H1 (cell line): ENCODE data around the gene GPANK1. TPM values are rescaled to one million over a fixed set of nuclear protein-coding genes. Genes with fewer than 3 reads are reported as not detected.

Experiments
- CHD1 ChIP-seq: IDR thresholded peaks from 2 replicates; pipeline ENCODE4 v1.6.1; 2012; ENCODE audit warnings: low read depth, low read length, improper control_type of control experiment
- EZH2 ChIP-seq: fragments of 200-600 bp; sonication (generic); IDR thresholded peaks from 2 replicates; pipeline ENCODE4 v1.7.1; 2012; ENCODE audit warnings: low read depth, mild to moderate bottlenecking, moderate library complexity, low read length, inconsistent platforms; ENCODE audit not compliant: severe bottlenecking
- HDAC2 ChIP-seq, 2 experiments: fragments of 300-600 bp in 1 of 2; sonication (generic) in 1 of 2; IDR thresholded peaks; 2 replicates each; pipeline ENCODE4 v1.6.1; 2011 to 2012; ENCODE audit warnings: low read depth in 2 of 2, low read length in 2 of 2, mild to moderate bottlenecking in 2 of 2, moderate library complexity in 2 of 2, borderline replicate concordance in 1 of 2, inconsistent platforms in 1 of 2
- NRF1 ChIP-seq: IDR thresholded peaks from 2 replicates; pipeline ENCODE4 v1.6.1; 2011; ENCODE audit warnings: mild to moderate bottlenecking, low read depth, low read length, improper control_type of control experiment
- POLR2AphosphoS5 ChIP-seq: IDR thresholded peaks from 2 replicates; pipeline ENCODE4 v1.6.1; 2011; ENCODE audit warnings: low read depth, low read length
- RBBP5 ChIP-seq: IDR thresholded peaks from 2 replicates; pipeline ENCODE4 v1.7.1; 2012; ENCODE audit warnings: low read depth, mild to moderate bottlenecking, inconsistent platforms, low read length, moderate library complexity, borderline replicate concordance
- ZNF274 ChIP-seq: IDR thresholded peaks from 2 replicates; pipeline ENCODE4 v1.7.0; 2012; ENCODE audit warnings: low read length, borderline replicate concordance; ENCODE audit errors: extremely low read depth
- polyA plus RNA-seq, 7 experiments: library from polyadenylated mRNA; depleted of rRNA in 3 of 7; stranded (reverse) in 5 of 7; unstranded in 2 of 7; fragments of >200 nt in 5 of 7; fragments of 200-250 nt in 2 of 7; gene quantifications; 1 replicate in 5 of 7; 2 replicates in 1 of 7; 4 replicates in 1 of 7; pipeline versions ENCODE4 v1.2.1 to v1.2.3, GENCODE V29; 2011 to 2013; ENCODE audit warnings: missing spikeins in 2 of 7, mixed read lengths in 2 of 7
- total RNA-seq: library from RNA; stranded (reverse); fragmentation: NEBNext Ultra II Directional; extraction: Animal tissue kit (Norgen Biotek cat#: 25700); gene quantifications from 2 replicates; pipeline ENCODE4 v1.2.1, GENCODE V29; 2021
- TF ChIP-seq, protein P1 (sequence below): IDR thresholded peaks from 2 replicates; pipeline ENCODE4 v1.6.1; 2012; ENCODE audit warnings: inconsistent platforms

The GPANK1 gene
- total and polyA plus RNA-seq, 2 of the 8 experiments (the other 6 are each of a cell fraction or from before 2014, with no cell fraction given), result 24.5 to 30.2 TPM

DNA sequence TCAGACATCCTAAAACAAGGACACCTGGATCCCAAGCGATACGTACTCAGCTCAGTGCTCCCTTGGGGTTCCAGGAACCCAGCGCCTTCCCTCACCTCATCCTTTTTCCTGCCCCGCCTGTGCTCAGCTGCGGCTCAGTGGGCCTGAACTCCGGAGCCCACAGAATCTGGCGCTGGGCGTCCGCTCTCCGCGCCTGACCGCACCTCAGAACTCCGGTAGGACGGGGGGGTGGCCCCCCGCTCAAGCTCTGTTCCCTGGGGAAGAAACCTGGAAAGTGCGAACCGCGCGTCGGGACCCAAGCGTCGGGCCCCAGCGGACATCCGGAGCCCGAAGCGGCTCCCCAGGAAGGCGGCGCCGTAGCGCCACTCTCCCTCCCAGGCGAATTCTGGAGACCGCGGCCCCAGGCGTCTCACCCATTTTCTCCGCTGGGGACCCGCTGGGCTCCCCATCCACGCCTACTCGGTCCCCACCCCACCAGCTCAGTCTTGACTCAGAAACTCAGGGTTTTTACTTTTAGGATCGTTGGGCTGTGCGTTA lies 16.4 kb upstream of the GPANK1 start (continued):
- TF ChIP-seq POLR2AphosphoS5 (no peak), CHD1 (no peak), NRF1 (no peak), EZH2 (peak; percentile 52), HDAC2 (IDR thresholded peaks at IDR 0.05; ENCODE audit: borderline replicate concordance in 1 of 2, low read depth in 2 of 2, low read length in 2 of 2) (0 out of 4 replicates have a peak, but pooled peaks of 1 of the 2 experiments have one; percentile 20), ZNF274 (no peak), RBBP5 (0 out of 2 replicates have a peak, but pooled peaks have one; percentile 56)
- TF ChIP-seq, protein P1, sequence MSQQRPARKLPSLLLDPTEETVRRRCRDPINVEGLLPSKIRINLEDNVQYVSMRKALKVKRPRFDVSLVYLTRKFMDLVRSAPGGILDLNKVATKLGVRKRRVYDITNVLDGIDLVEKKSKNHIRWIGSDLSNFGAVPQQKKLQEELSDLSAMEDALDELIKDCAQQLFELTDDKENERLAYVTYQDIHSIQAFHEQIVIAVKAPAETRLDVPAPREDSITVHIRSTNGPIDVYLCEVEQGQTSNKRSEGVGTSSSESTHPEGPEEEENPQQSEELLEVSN, result no peak
